Hematopoietic multipotent progenitor cell treated with erythropoietin and hydrocortisone succinate and interleukin-3 and kit ligand, for 8 days (in vitro differentiated cells): ENCODE measurements around the gene MED13L.

Experiments
- DNase-seq: peaks from one replicate; pipeline ENCODE4 v3.0.0-alpha.2; 2015

Gene MED13L

DNA sequence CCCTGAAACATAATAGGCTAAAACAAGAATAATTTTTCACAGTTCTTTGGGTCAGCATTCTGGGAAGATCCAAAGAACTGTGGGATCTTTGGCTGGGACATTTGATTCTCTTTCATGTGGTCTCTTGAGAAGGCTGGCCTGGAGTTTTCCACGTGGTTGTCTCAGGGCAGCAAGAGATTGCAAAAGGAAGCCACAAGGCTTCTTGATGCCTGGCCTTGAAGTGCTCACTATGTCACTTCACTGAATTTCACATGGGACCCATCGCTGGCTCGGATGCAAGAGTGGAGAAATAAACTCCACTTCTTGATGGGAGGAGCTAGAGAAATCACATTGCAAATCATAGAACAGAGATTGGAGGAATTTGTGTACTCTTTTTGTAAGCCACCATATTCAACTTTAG lies 343.4 kb downstream of the MED13L start:
- DNase-seq, result no peak

DNA sequence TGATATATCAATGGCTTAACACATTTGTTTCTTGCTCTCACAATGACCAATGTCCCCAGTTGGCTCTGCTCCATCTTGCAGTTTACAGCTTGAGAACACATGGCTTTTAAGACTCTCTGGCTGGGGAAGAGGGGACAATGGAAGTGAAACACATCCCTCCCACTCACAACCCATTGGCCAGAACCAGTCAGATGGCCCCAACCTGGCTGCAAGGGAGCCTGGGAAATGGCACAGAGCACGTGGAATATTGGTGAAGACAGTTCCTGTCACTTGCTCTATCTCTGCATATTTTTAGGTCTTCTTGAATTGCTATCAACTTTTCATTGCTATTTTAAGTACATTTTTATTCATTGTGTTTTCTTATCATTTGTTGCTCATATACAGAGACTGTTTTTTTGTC lies 345.4 kb downstream of the MED13L start:
- no peak for DNase-seq

DNA sequence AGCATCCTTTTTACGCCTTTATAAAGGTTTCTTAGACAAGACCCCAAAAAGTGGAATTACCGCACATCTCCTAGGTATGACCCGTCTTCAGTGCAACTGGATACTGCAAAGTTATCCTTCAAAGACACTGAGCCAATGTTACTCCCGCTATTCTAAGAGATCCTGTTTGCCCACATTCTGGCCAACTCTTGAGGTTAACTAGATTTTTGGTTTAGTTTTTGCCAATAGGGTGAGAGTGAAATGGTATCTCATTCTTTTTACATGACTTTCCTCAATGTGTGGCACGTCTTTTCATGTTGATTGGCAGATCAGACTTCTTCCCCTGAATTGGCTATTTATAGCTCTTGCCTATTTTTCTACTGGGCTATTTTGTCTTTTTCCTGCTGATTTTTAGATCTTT lies 347.2 kb downstream of the MED13L start:
- no peak for DNase-seq

DNA sequence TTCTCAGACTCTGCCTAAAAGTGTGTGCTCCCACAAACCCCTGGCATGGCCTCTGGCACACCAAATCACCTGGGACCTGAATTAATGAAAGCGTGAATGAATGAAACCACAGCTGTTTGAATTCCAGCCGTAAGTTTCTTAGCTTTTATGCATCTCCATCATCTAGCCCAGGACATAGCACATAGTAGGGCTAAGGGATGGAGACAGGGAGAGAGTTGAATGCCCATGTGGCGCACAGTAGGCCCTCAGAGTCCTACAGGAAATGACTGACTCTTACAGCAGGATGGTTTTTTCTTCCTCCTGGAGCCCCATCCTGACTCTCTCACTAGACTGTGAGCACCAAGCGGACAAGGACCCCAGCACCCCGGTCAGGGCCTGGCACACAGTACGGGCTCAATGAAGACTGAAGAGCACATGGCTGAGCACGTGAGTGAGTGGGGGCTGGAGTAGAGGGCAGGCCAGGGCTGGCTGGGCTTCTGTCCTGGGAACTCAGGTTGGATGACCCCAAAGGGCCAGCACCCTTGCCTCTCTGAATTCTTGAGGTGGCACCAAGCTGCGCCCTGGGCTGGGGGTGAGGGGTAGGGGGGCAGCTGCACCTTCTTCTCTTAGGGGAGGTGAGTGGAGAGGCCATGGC lies 351.3 kb downstream of the MED13L start:
- no peak for DNase-seq

- no peak for DNase-seq
Measured at GRCh38 chr12:115923851-115924250, 353.6 kb downstream of the MED13L start.

DNA sequence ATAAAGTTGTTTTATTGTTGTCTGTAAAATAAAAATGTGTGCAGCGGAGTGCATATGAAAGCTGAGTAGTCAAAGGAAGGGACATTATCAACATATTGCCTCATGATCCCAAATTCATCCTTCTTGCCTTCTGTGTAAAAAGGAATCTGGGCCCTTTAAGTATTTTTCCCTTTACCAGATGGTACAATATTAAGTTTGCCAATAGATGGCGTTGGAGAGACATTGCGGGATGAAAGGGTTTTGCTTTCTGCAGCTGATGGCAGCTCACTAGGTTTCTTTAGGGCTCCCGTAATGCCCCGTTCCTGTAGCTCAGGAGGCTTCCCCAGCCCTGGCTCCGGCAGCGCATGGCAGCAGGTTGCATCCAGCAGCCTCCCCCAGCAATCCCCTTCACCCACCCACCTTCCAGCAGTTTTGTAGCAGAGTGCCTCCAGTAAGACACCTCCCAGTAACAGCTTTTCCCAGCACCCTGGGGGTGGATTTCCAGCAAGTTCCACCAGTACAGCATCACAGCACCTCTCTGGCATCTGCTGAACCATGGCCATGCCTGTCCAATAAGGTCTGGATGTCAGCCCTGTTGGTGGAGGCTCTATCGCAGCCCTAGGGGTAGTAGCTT lies 354.4 kb downstream of the MED13L start:
- DNase-seq, result peak; percentile 49

DNA sequence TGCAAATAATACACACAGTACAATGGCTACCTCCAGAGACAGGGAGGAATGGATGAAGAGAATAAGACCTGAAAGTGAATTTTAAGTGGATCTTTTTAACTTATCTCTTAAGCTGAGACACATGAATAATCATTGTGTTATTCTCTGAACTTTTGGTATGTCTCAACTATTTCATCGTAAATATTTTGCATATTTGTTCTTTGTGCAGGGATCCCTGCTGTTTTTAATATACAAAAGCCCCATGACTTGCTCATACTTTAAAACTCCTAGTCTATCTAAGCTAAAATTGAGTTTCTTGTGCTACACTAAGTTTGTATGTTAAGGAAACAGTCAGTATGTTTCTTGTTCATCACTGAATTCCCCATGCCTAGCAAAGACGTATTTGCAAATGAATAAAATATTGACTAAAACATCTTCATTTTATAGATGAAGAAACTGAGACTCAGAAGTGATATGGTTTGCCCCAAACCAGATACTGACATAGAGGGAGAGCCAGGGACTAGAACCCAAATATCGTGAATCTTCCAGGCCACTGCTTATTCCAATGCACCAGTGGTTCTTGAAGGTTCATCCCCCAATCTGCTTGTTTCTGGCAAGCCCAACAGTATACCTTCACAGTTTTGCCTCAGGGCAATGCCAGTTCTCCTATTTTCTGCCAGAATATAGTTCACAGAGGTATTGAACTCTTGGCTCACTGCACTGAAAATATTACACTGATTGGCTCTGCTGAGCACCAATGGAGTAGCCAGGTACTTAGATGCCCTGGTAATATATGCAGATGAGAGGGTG lies 356.9 kb downstream of the MED13L start:
- no peak for DNase-seq

DNA sequence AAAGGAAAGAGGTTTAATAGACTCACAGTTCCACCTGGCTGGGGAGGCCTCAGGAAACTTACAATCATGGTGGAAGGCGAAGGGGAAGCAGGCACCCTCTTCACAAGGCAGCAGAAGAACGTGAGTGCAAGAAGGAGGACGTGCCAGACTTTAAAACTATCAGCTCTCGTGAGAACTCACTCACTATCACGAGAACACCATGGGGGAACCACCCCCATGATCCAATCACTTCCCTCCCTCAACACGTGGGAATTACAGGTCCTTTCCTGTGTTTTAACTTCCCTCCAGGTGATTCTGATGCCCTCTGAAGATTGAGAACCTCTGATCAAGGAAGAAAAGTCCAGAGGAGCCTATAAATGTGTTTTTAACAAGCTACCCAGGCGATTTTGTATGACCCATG lies 358.7 kb downstream of the MED13L start:
- no peak for DNase-seq

GRCh38 chr12:115916910-115917668 lies 360.4 kb downstream of the MED13L start:
- peak; percentile 16 for DNase-seq

GRCh38 chr12:115914122-115914521 lies 363.4 kb downstream of the MED13L start:
- DNase-seq, result no peak

GRCh38 chr12:115912440-115912839 lies 365.1 kb downstream of the MED13L start:
- DNase-seq, result no peak

DNA sequence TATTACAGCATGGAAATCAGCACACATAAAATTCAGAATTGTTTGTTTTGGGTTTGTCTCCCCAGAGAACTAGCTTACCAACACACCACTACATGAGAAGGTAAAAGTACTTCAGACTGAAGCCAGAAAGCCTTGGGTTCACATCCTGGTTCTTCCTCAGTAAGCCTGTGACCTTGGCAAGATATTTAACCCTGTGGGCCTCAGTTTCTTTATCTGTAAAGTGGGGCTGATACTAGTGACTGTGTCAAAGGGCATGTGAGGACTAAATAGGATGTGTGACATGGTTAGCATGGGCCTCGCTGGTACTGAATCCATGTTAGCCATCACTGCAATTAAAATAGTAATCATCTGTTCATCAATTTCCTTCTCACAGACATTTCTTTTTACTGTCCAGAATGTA lies 366.1 kb downstream of the MED13L start:
- DNase-seq, result no peak

- DNase-seq, result no peak
Measured at GRCh38 chr12:115910057-115910456, 367.4 kb downstream of the MED13L start.
